Trophoblast cell (in vitro differentiated cells and primary cell): ENCODE data around the gene PPT2.

Experiments used
- DNase-seq, 2 donors: peaks; one replicate each; pipeline ENCODE4 v3.0.0-alpha.2; 2016
- H2AFZ ChIP-seq: 2 replicates; pipeline ENCODE4 v1.6.1; 2013; ENCODE audit warnings: low read length, moderate library complexity, mild to moderate bottlenecking; ENCODE audit not compliant: insufficient read depth, poor library complexity
- H2AK5ac ChIP-seq: 2 replicates; pipeline ENCODE4 v1.6.1; 2013; ENCODE audit warnings: mild to moderate bottlenecking, low read length
- H2BK120ac ChIP-seq: 2 replicates; pipeline ENCODE4 v1.6.1; 2013; ENCODE audit warnings: low read length, mild to moderate bottlenecking, moderate library complexity; ENCODE audit not compliant: insufficient read depth, poor library complexity
- H2BK12ac ChIP-seq: 2 replicates; pipeline ENCODE4 v1.6.1; 2013; ENCODE audit warnings: mild to moderate bottlenecking, low read length, moderate library complexity
- H2BK5ac ChIP-seq: 2 replicates; pipeline ENCODE4 v1.6.1; 2013; ENCODE audit warnings: low read length, low read depth, moderate library complexity, mild to moderate bottlenecking; ENCODE audit not compliant: poor library complexity
- H3K14ac ChIP-seq: 2 replicates; pipeline ENCODE4 v1.6.1; 2013; ENCODE audit warnings: mild to moderate bottlenecking, low read length
- H3K18ac ChIP-seq: 2 replicates; pipeline ENCODE4 v1.6.1; 2013; ENCODE audit warnings: mild to moderate bottlenecking, low read length
- H3K23ac ChIP-seq: 2 replicates; pipeline ENCODE4 v1.6.1; 2013; ENCODE audit warnings: low read length
- H3K27ac ChIP-seq: 2 replicates; pipeline ENCODE4 v1.5.1; 2013; ENCODE audit warnings: low read depth, mild to moderate bottlenecking, inconsistent platforms, low read length, moderate library complexity
- H3K27me3 ChIP-seq: 2 replicates; pipeline ENCODE4 v1.6.1; 2013; ENCODE audit warnings: inconsistent platforms, mild to moderate bottlenecking, low read length, moderate library complexity; ENCODE audit not compliant: insufficient read depth
- H3K36me3 ChIP-seq, 2 experiments: 1 replicate in 1 of 2; 2 replicates in 1 of 2; pipeline ENCODE4 v1.6.1; 2013; ENCODE audit warnings: low read length in 2 of 2, mild to moderate bottlenecking in 2 of 2, moderate library complexity in 1 of 2; ENCODE audit not compliant: insufficient read depth in 2 of 2, control insufficient read depth in 1 of 2
- H3K4ac ChIP-seq: 2 replicates; pipeline ENCODE4 v1.6.1; 2013; ENCODE audit warnings: low read depth, mild to moderate bottlenecking, low read length, moderate library complexity
- H3K4me1 ChIP-seq, 2 experiments: 1 replicate in 1 of 2; 2 replicates in 1 of 2; pipeline ENCODE4 v1.6.1; 2013; ENCODE audit warnings: low read length in 2 of 2, mild to moderate bottlenecking in 2 of 2, moderate library complexity in 1 of 2; ENCODE audit not compliant: insufficient read depth in 2 of 2, control insufficient read depth in 1 of 2
- H3K4me2 ChIP-seq: 2 replicates; pipeline ENCODE4 v1.6.1; 2013; ENCODE audit warnings: inconsistent platforms, mild to moderate bottlenecking, low read length, moderate library complexity
- H3K4me3 ChIP-seq: 2 replicates; pipeline ENCODE4 v1.5.1; 2013; ENCODE audit warnings: mild to moderate bottlenecking, low read depth, low read length, inconsistent platforms
- H3K79me1 ChIP-seq: one replicate; pipeline ENCODE4 v1.6.1; 2013; ENCODE audit warnings: low read length
- H3K79me2 ChIP-seq: 2 replicates; pipeline ENCODE4 v1.6.1; 2013; ENCODE audit warnings: low read length, mild to moderate bottlenecking; ENCODE audit not compliant: control insufficient read depth, insufficient read depth, poor library complexity
- H3K9ac ChIP-seq: 2 replicates; pipeline ENCODE4 v1.6.1; 2013; ENCODE audit warnings: mild to moderate bottlenecking, low read length
- H3K9me3 ChIP-seq: 2 replicates; pipeline ENCODE4 v1.6.1; 2013; ENCODE audit warnings: low read depth, mild to moderate bottlenecking, control low read depth, inconsistent platforms, low read length; ENCODE audit not compliant: insufficient read depth
- H4K12ac ChIP-seq: 2 replicates; pipeline ENCODE4 v1.6.1; 2013; ENCODE audit warnings: low read depth, mild to moderate bottlenecking, low read length, moderate library complexity
- H4K8ac ChIP-seq: 2 replicates; pipeline ENCODE4 v1.6.1; 2013; ENCODE audit warnings: low read depth, mild to moderate bottlenecking, low read length, moderate library complexity
- H4K91ac ChIP-seq: one replicate; pipeline ENCODE4 v1.6.1; 2013; ENCODE audit warnings: low read depth, mild to moderate bottlenecking, low read length, moderate library complexity
- WGBS: extraction: QIAGEN DNeasy Blood & Tissue Kit; methylation state at CpG from one replicate; pipeline ENCODE4 v1.1.7; 2013; ENCODE audit warnings: missing lambda C conversion rate; ENCODE audit not compliant: insufficient read length, insufficient coverage; ENCODE audit errors: extremely low coverage; 5-methylcytosine and 5-hydroxymethylcytosine counted together

The PPT2 gene

DNA sequence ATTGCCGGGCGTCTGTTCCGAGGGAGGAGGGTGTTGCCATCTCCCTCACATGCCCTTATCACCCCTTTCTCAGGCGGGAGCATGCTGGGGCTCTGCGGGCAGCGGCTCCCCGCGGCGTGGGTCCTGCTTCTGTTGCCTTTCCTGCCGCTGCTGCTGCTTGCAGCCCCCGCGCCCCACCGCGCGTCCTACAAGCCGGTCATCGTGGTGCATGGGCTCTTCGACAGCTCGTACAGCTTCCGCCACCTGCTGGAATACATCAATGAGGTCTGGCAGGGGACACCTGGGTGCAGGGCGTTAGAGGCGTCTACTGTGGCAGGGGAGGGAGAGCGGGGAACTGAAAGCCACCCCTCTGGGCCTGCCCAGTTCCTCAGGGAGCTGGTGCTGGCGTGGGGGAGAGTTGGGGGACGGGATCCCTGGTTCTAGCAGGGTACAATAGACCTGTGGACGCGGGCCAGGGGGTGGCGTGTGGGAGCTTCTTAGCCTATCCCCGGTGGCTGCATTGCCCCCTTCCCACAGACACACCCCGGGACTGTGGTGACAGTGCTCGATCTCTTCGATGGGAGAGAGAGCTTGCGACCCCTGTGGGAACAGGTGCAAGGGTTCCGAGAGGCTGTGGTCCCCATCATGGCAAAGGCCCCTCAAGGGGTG is 697 bp downstream of the PPT2 start:
- Histone ChIP-seq H3K4me3 (peak overlapping the region; percentile 82), H3K9me3 (no peaks in the 10 kb centered on the region), H4K8ac (peak overlapping the region; percentile 87), H3K4me1 (peaks cover 10 to 13% of the 10 kb centered on the region in 2 experiments), H3K79me2 (peaks cover 14% of the 10 kb centered on the region), H3K23ac (no peak overlapping the region), H2AFZ (peak overlapping the region; percentile 96), H2BK12ac (peak overlapping the region; percentile 17), H3K79me1 (peaks cover 19% of the 10 kb centered on the region), H3K9ac (peak overlapping the region; percentile 74), H3K27me3 (peaks cover 20% of the 10 kb centered on the region), H3K36me3 (peaks cover 20 to 23% of the 10 kb centered on the region in 2 experiments), H3K14ac (peak overlapping the region; percentile 89), H4K12ac (peak overlapping the region; percentile 84), H4K91ac (peak overlapping the region; percentile 81), H3K4ac (peak overlapping the region; percentile 75), H2BK5ac (no peak overlapping the region), H3K27ac (peak overlapping the region; percentile 46), H3K18ac (peak overlapping the region; percentile 85), H3K4me2 (peak overlapping the region; percentile 96), H2BK120ac (peak overlapping the region; percentile 70), H2AK5ac (peak overlapping the region; percentile 59)
- DNase-seq = peak; percentile 41 to 68
- no CpG with 5 or more reads among the region's 34 CpGs for WGBS

- no peak overlapping the region for H3K4ac ChIP-seq
- H3K4me1 ChIP-seq = peaks cover 10 to 11% of the 10 kb centered on the region in 2 experiments
- H3K9me3 ChIP-seq = no peaks in the 10 kb centered on the region
- no peak overlapping the region for H3K27ac ChIP-seq
- no peak overlapping the region for H4K12ac ChIP-seq
- no peak overlapping the region for H3K4me2 ChIP-seq
- H3K18ac ChIP-seq = no peak overlapping the region
- no peak overlapping the region for H4K8ac ChIP-seq
- no peak overlapping the region for H2AK5ac ChIP-seq
- no peak overlapping the region for H2BK120ac ChIP-seq
- H3K79me1 ChIP-seq = peaks cover 19% of the 10 kb centered on the region
- H3K4me3 ChIP-seq = no peak overlapping the region
- no peak overlapping the region for H2AFZ ChIP-seq
- H3K9ac ChIP-seq = no peak overlapping the region
- H3K79me2 ChIP-seq = peaks cover 14% of the 10 kb centered on the region
- no peak overlapping the region for H2BK12ac ChIP-seq
- no CpG with 5 or more reads among the region's 9 CpGs for WGBS
- no peak overlapping the region for H2BK5ac ChIP-seq
- no peak overlapping the region for H3K23ac ChIP-seq
- no peak for DNase-seq
- H4K91ac ChIP-seq = no peak overlapping the region
- H3K27me3 ChIP-seq = peaks cover 5% of the 10 kb centered on the region
- peaks cover 20 to 25% of the 10 kb centered on the region in 2 experiments for H3K36me3 ChIP-seq
- H3K14ac ChIP-seq = no peak overlapping the region
Observed at GRCh38 chr6:32156891-32157290, 3.0 kb downstream of the PPT2 start.

DNA sequence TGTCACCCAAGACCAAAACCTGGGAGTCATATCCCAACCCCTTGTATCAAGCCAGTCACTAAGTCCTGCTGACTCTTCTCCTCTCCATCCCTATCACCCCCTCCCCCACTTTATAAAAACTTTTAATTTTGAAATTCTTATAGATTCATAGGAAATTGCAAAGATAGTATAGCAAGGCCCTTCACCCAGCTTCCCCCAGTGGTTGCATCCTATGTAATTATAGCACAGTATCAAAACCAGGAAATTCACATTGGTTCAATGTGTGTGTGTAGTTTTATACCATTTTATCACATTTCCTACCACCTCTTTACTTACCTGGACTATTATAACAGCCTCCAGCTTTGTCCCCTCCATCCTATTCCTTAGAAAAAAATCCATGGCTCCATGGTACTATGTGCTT is 4.1 kb downstream of the PPT2 start:
- Histone ChIP-seq H2AK5ac (no peak overlapping the region), H3K9me3 (no peaks in the 10 kb centered on the region), H3K36me3 (peaks cover 30 to 33% of the 10 kb centered on the region in 2 experiments), H3K4ac (no peak overlapping the region), H2BK120ac (no peak overlapping the region), H3K23ac (no peak overlapping the region), H3K9ac (no peak overlapping the region), H3K79me1 (peaks cover 13% of the 10 kb centered on the region), H3K27me3 (no peaks in the 10 kb centered on the region), H2AFZ (no peak overlapping the region), H4K12ac (no peak overlapping the region), H3K4me2 (no peak overlapping the region), H3K4me1 (peaks cover 2 to 6% of the 10 kb centered on the region in 2 experiments), H4K91ac (no peak overlapping the region), H4K8ac (no peak overlapping the region), H2BK12ac (no peak overlapping the region), H3K14ac (no peak overlapping the region), H3K27ac (no peak overlapping the region), H3K79me2 (peaks cover 12% of the 10 kb centered on the region), H2BK5ac (no peak overlapping the region), H3K18ac (no peak overlapping the region), H3K4me3 (no peak overlapping the region)
- DNase-seq = no peak

- H3K27ac ChIP-seq = no peak overlapping the region
- no peaks in the 10 kb centered on the region for H3K9me3 ChIP-seq
- H3K79me2 ChIP-seq = no peaks in the 10 kb centered on the region
- no peak overlapping the region for H3K18ac ChIP-seq
- H3K4ac ChIP-seq = no peak overlapping the region
- no peak overlapping the region for H4K8ac ChIP-seq
- H3K4me2 ChIP-seq = no peak overlapping the region
- no peak overlapping the region for H4K12ac ChIP-seq
- H3K27me3 ChIP-seq = no peaks in the 10 kb centered on the region
- no peak overlapping the region for H2BK12ac ChIP-seq
- no peak for DNase-seq
- peaks cover 5 to 7% of the 10 kb centered on the region in 2 experiments for H3K4me1 ChIP-seq
- no peak overlapping the region for H2AFZ ChIP-seq
- H4K91ac ChIP-seq = no peak overlapping the region
- no peak overlapping the region for H2AK5ac ChIP-seq
- H2BK5ac ChIP-seq = no peak overlapping the region
- H3K9ac ChIP-seq = no peak overlapping the region
- no peak overlapping the region for H3K23ac ChIP-seq
- H3K14ac ChIP-seq = no peak overlapping the region
- H3K4me3 ChIP-seq = no peak overlapping the region
- H3K79me1 ChIP-seq = no peaks in the 10 kb centered on the region
- peaks cover 43 to 49% of the 10 kb centered on the region in 2 experiments for H3K36me3 ChIP-seq
- no peak overlapping the region for H2BK120ac ChIP-seq
- no CpG with 5 or more reads among the region's 7 CpGs for WGBS
Observed at GRCh38 chr6:32163559-32164258, 9.8 kb downstream of the PPT2 start.
